Peyer's patch (tissue), 4 donors: ENCODE measurements around the gene INPP5F.

Source experiments
- POLR2A ChIP-seq, 2 donors: fragments of 450-650 bp; IDR thresholded peaks; one replicate each; pipeline ENCODE4 v1.5.1; 2017; ENCODE audit warnings: antibody characterized with exemption in 2 of 2, mild to moderate bottlenecking in 2 of 2, moderate library complexity in 2 of 2
- TF ChIP-seq, protein P1 (sequence below), 6 experiments: fragments of 450-650 bp in 4 of 6; fragments of 200-600 bp in 2 of 6; sonication (generic) in 1 of 6; IDR thresholded peaks; one replicate each; pipeline ENCODE4 v1.5.1; 2017 to 2019; ENCODE audit warnings: antibody characterized with exemption in 6 of 6, mild to moderate bottlenecking in 3 of 6, moderate library complexity in 1 of 6

DNA sequence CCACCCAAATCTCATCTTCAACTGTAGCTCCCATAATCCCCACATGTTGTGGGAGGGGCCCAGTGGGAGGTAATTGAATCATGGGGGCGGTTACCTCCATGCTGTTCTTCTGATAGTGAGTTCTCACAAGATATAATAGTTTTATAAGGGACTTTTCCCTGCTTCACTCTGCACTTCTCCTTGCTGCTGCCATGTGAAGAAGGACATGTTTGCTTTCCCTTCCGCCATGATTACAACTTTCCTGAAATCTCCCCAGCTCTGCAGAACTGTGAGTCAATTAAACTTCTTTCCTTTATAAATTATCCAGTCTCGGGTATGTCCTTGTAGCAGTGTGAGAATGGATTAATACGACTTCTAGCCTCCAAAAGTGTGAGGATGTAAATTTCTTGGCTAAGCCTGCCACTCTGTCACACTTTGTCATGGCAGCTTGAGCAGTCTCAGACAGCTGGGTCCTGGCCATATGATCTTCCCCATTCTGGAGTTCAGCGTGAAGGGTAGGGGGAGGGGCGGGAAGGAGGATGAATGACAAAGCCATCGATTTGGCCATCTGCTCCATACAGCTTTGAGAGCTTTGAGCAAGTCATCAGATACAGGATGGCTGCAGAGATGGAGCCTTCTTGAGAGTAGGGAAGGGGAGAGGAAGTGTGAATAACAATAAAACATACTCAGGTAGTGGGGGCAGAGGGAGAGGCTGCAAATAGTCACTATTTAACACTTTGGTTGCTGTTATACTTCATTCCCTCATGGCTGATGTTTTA is 19.1 kb upstream of the INPP5F start:
- no peak for TF ChIP-seq POLR2A (IDR thresholded peaks at IDR 0.05)
- TF ChIP-seq, protein P1, sequence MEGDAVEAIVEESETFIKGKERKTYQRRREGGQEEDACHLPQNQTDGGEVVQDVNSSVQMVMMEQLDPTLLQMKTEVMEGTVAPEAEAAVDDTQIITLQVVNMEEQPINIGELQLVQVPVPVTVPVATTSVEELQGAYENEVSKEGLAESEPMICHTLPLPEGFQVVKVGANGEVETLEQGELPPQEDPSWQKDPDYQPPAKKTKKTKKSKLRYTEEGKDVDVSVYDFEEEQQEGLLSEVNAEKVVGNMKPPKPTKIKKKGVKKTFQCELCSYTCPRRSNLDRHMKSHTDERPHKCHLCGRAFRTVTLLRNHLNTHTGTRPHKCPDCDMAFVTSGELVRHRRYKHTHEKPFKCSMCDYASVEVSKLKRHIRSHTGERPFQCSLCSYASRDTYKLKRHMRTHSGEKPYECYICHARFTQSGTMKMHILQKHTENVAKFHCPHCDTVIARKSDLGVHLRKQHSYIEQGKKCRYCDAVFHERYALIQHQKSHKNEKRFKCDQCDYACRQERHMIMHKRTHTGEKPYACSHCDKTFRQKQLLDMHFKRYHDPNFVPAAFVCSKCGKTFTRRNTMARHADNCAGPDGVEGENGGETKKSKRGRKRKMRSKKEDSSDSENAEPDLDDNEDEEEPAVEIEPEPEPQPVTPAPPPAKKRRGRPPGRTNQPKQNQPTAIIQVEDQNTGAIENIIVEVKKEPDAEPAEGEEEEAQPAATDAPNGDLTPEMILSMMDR (IDR thresholded peaks at IDR 0.05), result no peak
